Measurements from ENCODE around the gene EPHB1. TPM values are rescaled to one million over a fixed set of nuclear protein-coding genes. Genes with fewer than 3 reads are reported as not detected.
"Not testable (repeated sequence)": the region's sequence is repeated elsewhere in the genome, so short reads cannot be mapped to it uniquely, and the experiment has no call there.

The EPHB1 gene
- total RNA-seq, 1 donor from 2014 or later: 0.53 TPM

DNA sequence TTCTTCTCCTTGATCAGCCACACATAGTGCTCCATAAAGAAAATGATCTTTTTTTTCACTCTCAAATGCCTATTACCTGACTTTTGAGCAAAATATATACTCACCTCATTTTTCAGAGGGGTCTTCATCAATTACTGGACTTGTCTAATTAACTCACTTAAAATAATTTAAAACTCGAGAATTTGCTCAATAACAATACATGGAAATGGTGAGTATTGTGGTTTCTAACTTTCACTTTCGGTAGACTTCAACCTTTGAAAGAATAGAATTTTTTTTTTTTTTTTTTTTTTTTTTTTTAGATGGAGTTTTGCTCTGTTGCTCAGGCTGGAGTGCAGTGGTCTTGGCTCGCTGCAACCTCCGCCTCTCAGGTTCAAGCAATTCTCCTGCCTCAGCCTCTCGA is 17.7 kb upstream of the EPHB1 start:
- no peaks in the 10 kb centered on the region for H3K9me3 ChIP-seq
- intact Hi-C loops (cut with DNase I): no loop called here

DNA sequence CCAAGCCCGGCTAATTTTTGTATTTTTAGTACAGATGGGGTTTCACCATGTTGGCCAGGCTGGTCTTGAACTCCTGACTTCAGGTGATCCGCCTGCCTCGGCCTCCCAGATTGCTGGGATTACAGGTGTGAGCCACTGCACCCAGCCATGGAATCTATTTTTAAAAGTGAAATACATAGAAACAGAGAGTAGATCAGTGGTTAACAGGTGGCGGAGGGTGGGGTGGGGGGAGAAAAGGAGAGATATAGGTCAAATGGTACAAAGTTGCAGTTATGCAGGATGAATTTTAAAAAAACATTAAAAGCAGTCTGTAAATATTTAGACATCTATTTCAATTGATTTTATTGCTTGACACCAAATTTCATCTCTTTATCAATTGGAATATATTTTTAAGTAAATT is 6.8 kb upstream of the EPHB1 start:
- H3K9me3 ChIP-seq; H3K36me3 ChIP-seq; H3K4me1 ChIP-seq; H3K27me3 ChIP-seq; H3K27ac ChIP-seq; intact Hi-C loops (cut with DNase I); H3K4me3 ChIP-seq; DNase-seq (ENCODE audit: low spot score in 2 of 2): not testable (repeated sequence)

More for the DNA sequence above, 17.7 kb upstream of the EPHB1 start:
- Histone ChIP-seq H3K4me1 (no peaks in the 10 kb centered on the region), H3K36me3 (no peaks in the 10 kb centered on the region), H3K4me3 (no peak overlapping the region), H3K27ac (no peak overlapping the region), H3K27me3 (no peaks in the 10 kb centered on the region)
- TF ChIP-seq, protein P1, sequence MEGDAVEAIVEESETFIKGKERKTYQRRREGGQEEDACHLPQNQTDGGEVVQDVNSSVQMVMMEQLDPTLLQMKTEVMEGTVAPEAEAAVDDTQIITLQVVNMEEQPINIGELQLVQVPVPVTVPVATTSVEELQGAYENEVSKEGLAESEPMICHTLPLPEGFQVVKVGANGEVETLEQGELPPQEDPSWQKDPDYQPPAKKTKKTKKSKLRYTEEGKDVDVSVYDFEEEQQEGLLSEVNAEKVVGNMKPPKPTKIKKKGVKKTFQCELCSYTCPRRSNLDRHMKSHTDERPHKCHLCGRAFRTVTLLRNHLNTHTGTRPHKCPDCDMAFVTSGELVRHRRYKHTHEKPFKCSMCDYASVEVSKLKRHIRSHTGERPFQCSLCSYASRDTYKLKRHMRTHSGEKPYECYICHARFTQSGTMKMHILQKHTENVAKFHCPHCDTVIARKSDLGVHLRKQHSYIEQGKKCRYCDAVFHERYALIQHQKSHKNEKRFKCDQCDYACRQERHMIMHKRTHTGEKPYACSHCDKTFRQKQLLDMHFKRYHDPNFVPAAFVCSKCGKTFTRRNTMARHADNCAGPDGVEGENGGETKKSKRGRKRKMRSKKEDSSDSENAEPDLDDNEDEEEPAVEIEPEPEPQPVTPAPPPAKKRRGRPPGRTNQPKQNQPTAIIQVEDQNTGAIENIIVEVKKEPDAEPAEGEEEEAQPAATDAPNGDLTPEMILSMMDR (IDR thresholded peaks at IDR 0.05): no peak
- no peak for DNase-seq (ENCODE audit: low spot score in 2 of 2)

DNA sequence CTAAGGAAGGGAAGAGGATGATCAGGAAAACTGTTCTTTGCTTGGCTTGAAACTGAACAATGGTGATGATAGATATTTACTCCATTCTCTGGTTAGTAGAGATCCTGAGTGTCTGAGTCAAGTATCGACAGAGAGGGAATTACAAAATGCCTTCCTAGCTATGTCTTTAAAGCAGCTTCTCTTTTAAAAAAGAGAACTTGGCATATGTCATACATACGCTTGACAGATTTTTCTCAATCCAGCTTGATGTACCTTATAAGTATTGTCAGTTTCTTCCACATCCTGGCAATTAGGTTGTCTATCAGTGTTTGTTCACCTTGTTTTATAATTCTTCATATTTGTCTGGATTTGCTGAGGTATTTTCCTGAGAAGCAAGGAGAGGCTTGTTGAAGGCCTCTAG is 5.0 kb upstream of the EPHB1 start:
- no peaks in the 10 kb centered on the region for H3K36me3 ChIP-seq
- no peaks in the 10 kb centered on the region for H3K4me1 ChIP-seq
- no peaks in the 10 kb centered on the region for H3K9me3 ChIP-seq
- TF ChIP-seq, protein P1 (IDR thresholded peaks at IDR 0.05): no peak
- intact Hi-C loops (cut with DNase I): loop anchor here (5.0 kb wide), 1 partner anchor 188 kb away; no protein-coding TSS in a partner anchor
- H3K4me3 ChIP-seq: no peak overlapping the region
- no peaks in the 10 kb centered on the region for H3K27me3 ChIP-seq
- no peak overlapping the region for H3K27ac ChIP-seq
- DNase-seq (ENCODE audit: low spot score in 2 of 2): no peak

DNA sequence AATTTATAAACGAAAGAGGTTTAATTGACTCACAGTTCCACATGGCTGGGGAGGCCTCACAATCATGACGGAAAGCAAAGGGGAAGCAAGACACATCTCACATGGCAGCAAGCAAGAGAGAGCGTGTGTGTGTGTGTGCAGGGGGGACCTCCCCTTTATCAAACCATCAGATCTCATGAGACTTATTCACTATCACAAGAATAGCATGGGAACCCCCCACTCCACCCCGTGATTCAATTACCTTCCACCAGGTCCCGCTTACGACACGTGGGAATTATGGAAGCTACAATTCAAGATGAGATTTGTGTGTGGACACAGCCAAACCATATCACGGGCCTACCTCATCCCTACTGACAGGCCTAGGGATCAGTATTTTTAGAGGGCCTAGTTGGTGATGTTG is 3.1 kb upstream of the EPHB1 start:
- H3K4me1 ChIP-seq: peaks cover 0 to 3% of the 10 kb centered on the region in 2 donors
- no peak overlapping the region for H3K27ac ChIP-seq
- no peak overlapping the region for H3K4me3 ChIP-seq
- no peak for DNase-seq (ENCODE audit: low spot score in 2 of 2)
- TF ChIP-seq, protein P1 (IDR thresholded peaks at IDR 0.05): no peak
- H3K27me3 ChIP-seq: no peaks in the 10 kb centered on the region
- intact Hi-C loops (cut with DNase I): loop anchor here (5.0 kb wide), 1 partner anchor 190 kb away; no protein-coding TSS in a partner anchor
- H3K9me3 ChIP-seq: no peaks in the 10 kb centered on the region
- no peaks in the 10 kb centered on the region for H3K36me3 ChIP-seq

DNA sequence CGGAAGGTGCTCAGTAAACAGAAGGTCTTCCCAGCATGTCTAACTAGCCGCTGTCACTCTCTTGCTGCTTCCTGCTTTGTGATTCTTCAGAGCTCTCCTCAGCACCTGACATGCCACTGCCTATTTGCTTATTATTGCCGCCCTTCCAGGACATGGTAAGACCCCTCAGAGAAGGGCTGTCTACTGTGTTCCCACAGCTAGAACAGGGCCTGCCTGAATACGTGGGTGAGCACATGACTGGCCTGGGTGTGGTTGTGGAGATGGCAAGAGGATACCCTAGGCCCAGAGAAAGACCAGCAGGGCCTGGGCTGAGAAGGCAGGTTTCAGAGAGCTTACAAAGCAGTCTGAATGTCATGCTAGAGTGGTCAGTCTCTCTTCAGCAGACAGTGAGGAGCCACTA is 2.4 kb upstream of the EPHB1 start:
- intact Hi-C loops (cut with DNase I): loop anchor here (5.0 kb wide), 1 partner anchor 190 kb away; no protein-coding TSS in a partner anchor
- no peak overlapping the region for H3K4me3 ChIP-seq
- no peaks in the 10 kb centered on the region for H3K27me3 ChIP-seq
- DNase-seq (ENCODE audit: low spot score in 2 of 2): no peak
- no peaks in the 10 kb centered on the region for H3K36me3 ChIP-seq
- TF ChIP-seq, protein P1 (IDR thresholded peaks at IDR 0.05): no peak
- H3K9me3 ChIP-seq: no peaks in the 10 kb centered on the region
- H3K4me1 ChIP-seq: peaks cover 0 to 3% of the 10 kb centered on the region in 2 donors
- no peak overlapping the region for H3K27ac ChIP-seq

DNA sequence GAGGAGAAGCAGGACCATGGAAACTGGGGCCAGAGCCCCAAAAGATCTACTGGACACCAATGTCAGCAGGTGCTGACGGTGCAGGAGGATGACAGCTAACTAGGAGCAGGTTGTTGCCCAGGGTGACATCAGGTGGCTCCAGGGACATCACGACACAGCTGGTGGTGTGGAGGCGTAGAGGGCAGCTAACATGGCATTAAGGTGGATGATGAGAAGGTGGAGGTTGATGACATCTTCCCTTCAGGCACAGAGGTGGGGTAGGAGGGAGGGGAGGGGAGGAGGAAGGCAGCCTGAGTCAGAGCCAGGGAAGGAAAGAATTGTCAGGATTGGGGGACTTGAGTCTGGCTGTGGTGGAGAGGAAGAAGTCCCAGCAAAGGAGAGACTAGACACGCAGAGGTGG is 1.5 kb upstream of the EPHB1 start:
- no peak for DNase-seq (ENCODE audit: low spot score in 2 of 2)
- Histone ChIP-seq H3K36me3 (no peaks in the 10 kb centered on the region), H3K27me3 (no peaks in the 10 kb centered on the region), H3K27ac (no peak overlapping the region), H3K4me1 (peaks cover 0 to 3% of the 10 kb centered on the region in 2 donors), H3K9me3 (no peaks in the 10 kb centered on the region), H3K4me3 (no peak overlapping the region)
- TF ChIP-seq, protein P1 (IDR thresholded peaks at IDR 0.05): no peak
- intact Hi-C loops (cut with DNase I): loop anchor here (5.0 kb wide), 1 partner anchor 191 kb away; no protein-coding TSS in a partner anchor

Data from ascending aorta (tissue), 2 donors.